HG02938 (cell line): ENCODE measurements around the gene TAF3.

ENCODE experiments used
- ATAC-seq: cut with Tn5 transposase; IDR thresholded peaks from one replicate; pipeline ENCODE4 v1.9.1; 2021; ENCODE audit warnings: mild to moderate bottlenecking, moderate library complexity; ENCODE audit not compliant: unreplicated experiment

TAF3 gene

GRCh38 chr10:7965457-7965856, 147.2 kb downstream of the TAF3 start:
- ATAC-seq, result no peak

- ATAC-seq, result no peak
Observed at GRCh38 chr10:7967035-7967434, 148.7 kb downstream of the TAF3 start.

GRCh38 chr10:7968510-7969112, 150.3 kb downstream of the TAF3 start:
- no peak for ATAC-seq

GRCh38 chr10:7969623-7970022, 151.3 kb downstream of the TAF3 start:
- no peak for ATAC-seq

- ATAC-seq, result no peak
Observed at GRCh38 chr10:7971949-7972348, 153.6 kb downstream of the TAF3 start.

GRCh38 chr10:7972367-7972766, 154.1 kb downstream of the TAF3 start:
- ATAC-seq, result no peak

GRCh38 chr10:7980196-7980595, 161.9 kb downstream of the TAF3 start:
- no peak for ATAC-seq

- no peak for ATAC-seq
Observed at GRCh38 chr10:7982727-7983126, 164.4 kb downstream of the TAF3 start.

- no peak for ATAC-seq
Observed at GRCh38 chr10:7984325-7984724, 166.0 kb downstream of the TAF3 start.

- no peak for ATAC-seq
Observed at GRCh38 chr10:7984896-7985295, 166.6 kb downstream of the TAF3 start.

- no peak for ATAC-seq
Observed at GRCh38 chr10:7986851-7987250, 168.5 kb downstream of the TAF3 start.

GRCh38 chr10:7988989-7989388, 170.7 kb downstream of the TAF3 start:
- ATAC-seq, result no peak

GRCh38 chr10:7998831-7999230, 180.5 kb downstream of the TAF3 start:
- no peak for ATAC-seq

GRCh38 chr10:8004469-8005000, 186.2 kb downstream of the TAF3 start:
- no peak for ATAC-seq

- no peak for ATAC-seq
Observed at GRCh38 chr10:8006274-8006999, 188.1 kb downstream of the TAF3 start.

GRCh38 chr10:8009031-8009430, 190.7 kb downstream of the TAF3 start:
- no peak for ATAC-seq

- ATAC-seq, result no peak
Observed at GRCh38 chr10:8013006-8013405, 194.7 kb downstream of the TAF3 start.

GRCh38 chr10:8013619-8014018, 195.3 kb downstream of the TAF3 start:
- no peak for ATAC-seq

GRCh38 chr10:8014649-8015048, 196.3 kb downstream of the TAF3 start:
- no peak for ATAC-seq

GRCh38 chr10:8017277-8017676, 199.0 kb downstream of the TAF3 start:
- no peak for ATAC-seq

- ATAC-seq, result no peak
Observed at GRCh38 chr10:8023321-8023720, 205.0 kb downstream of the TAF3 start.

GRCh38 chr10:8023851-8024250, 205.5 kb downstream of the TAF3 start:
- no peak for ATAC-seq
